HG02884 (cell line): Measurements from ENCODE around the gene CXorf66.
A peak's percentile ranks its signal among the peaks of the same experiment; 100 is the strongest.
"Not testable (repeated sequence)": the region's sequence is repeated elsewhere in the genome, so short reads cannot be mapped to it uniquely, and the experiment has no call there.

Source experiments
- ATAC-seq: cut with Tn5 transposase; IDR thresholded peaks from one replicate; pipeline ENCODE4 v1.9.1; 2021; ENCODE audit warnings: mild to moderate bottlenecking, moderate library complexity; ENCODE audit not compliant: unreplicated experiment

Gene CXorf66

GRCh38 chrX:139965421-139965820 is at the start of gene CXorf66:
CXorf66 (minus strand) TSS chrX:139965521; CDS start chrX:139965496, 25 bp downstream.
- ATAC-seq = no peak

GRCh38 chrX:139982856-139983255 is 17.5 kb upstream of the CXorf66 start:
- no peak for ATAC-seq

GRCh38 chrX:139974471-139974870 is 9.2 kb upstream of the CXorf66 start:
- no peak for ATAC-seq

GRCh38 chrX:139972629-139973624 is 7.6 kb upstream of the CXorf66 start:
- ATAC-seq = no peak

- ATAC-seq = no peak
Measured at GRCh38 chrX:139972113-139972512, 6.8 kb upstream of the CXorf66 start.

GRCh38 chrX:139971394-139971749 is 6.1 kb upstream of the CXorf66 start:
- ATAC-seq = no peak

- ATAC-seq = no peak
Measured at GRCh38 chrX:139969286-139969685, 4.0 kb upstream of the CXorf66 start.

GRCh38 chrX:139967750-139968149 is 2.4 kb upstream of the CXorf66 start:
- ATAC-seq = no peak

GRCh38 chrX:139967300-139967699 is 2.0 kb upstream of the CXorf66 start:
- ATAC-seq = no peak

GRCh38 chrX:139966159-139966558 is 838 bp upstream of the CXorf66 start:
- not testable (repeated sequence) for ATAC-seq

GRCh38 chrX:139961091-139961490 is 4.2 kb downstream of the CXorf66 start:
- ATAC-seq = not testable (repeated sequence)

- ATAC-seq = no peak
Measured at GRCh38 chrX:139949703-139950102, 15.6 kb downstream of the CXorf66 start.

- ATAC-seq = no peak
Measured at GRCh38 chrX:139945075-139945474, 20.2 kb downstream of the CXorf66 start.

GRCh38 chrX:139936259-139936658 is 29.1 kb downstream of the CXorf66 start:
- ATAC-seq = no peak

GRCh38 chrX:139933904-139934303 is 31.4 kb downstream of the CXorf66 start:
- no peak for ATAC-seq

GRCh38 chrX:139932901-139933796 is 32.2 kb downstream of the CXorf66 start, which contains the start of gene ATP11C:
ATP11C (minus strand) TSS chrX:139933053; CDS start chrX:139932042, 1,011 bp downstream.
- peak; percentile 71 for ATAC-seq

GRCh38 chrX:139932073-139932900 is 33.0 kb downstream of the CXorf66 start:
- ATAC-seq = peak; percentile 32

- no peak for ATAC-seq
Measured at GRCh38 chrX:139931646-139932072, 33.7 kb downstream of the CXorf66 start.

- no peak for ATAC-seq
Measured at GRCh38 chrX:139930916-139931645, 34.2 kb downstream of the CXorf66 start.

- ATAC-seq = no peak
Measured at GRCh38 chrX:139930401-139930800, 34.9 kb downstream of the CXorf66 start.
